Endothelial cell of umbilical vein (primary cell): Measurements from ENCODE around the gene IGSF11. TPM values are rescaled to one million over a fixed set of nuclear protein-coding genes. Genes with fewer than 3 reads are reported as not detected.

Experiments used
- BruUV-seq: library from RNA; stranded (reverse); fragments of 400-500 nt; replicated peaks from 2 replicates; lab custom pipeline; 2021; lab: Mats Ljungman, UMichigan
- CTCF ChIA-PET: fragments of 300-600, 350-600 bp; sonication (Branson Sonifier 250); formaldehyde crosslinking; loops from one replicate; lab custom pipeline; 2021; ENCODE audit warnings: antibody characterized with exemption, inconsistent platforms; lab: Charles Lee
- POLR2A ChIA-PET: fragments of 300-600, 350-600 bp; sonication (Branson Sonifier 250); formaldehyde crosslinking; loops from one replicate; lab custom pipeline; 2021; ENCODE audit warnings: antibody characterized with exemption, inconsistent platforms; lab: Charles Lee
- DNase-seq: peaks from one replicate; pipeline ENCODE4 v3.0.0-alpha.2; 2011; ENCODE audit warnings: low read depth, low spot score
- FAIRE-seq: peaks from 2 replicates; lab custom pipeline; 2011; peaks lifted over from hg19 to GRCh38; lab: Jason Lieb, UNC
- H2AFZ ChIP-seq: 2 replicates; pipeline ENCODE4 v1.6.0; 2012; ENCODE audit warnings: low read depth, low read length, control low read depth, inconsistent platforms
- H3K27ac ChIP-seq: 2 replicates; pipeline ENCODE4 v1.5.1; 2011; ENCODE audit warnings: low read depth, mild to moderate bottlenecking, control low read depth, low read length, moderate library complexity; ENCODE audit not compliant: insufficient read depth
- H3K27me3 ChIP-seq, 2 experiments: 2 replicates each; pipeline versions ENCODE4 v1.6.0 to v1.6.1; 2011; ENCODE audit warnings: low read length in 2 of 2, mixed read lengths in 1 of 2; ENCODE audit not compliant: control insufficient read depth in 2 of 2, insufficient read depth in 2 of 2
- H3K36me3 ChIP-seq, 2 experiments: 2 replicates in 1 of 2; 3 replicates in 1 of 2; pipeline ENCODE4 v1.5.1; 2011; ENCODE audit warnings: low read length in 2 of 2, mild to moderate bottlenecking in 1 of 2, moderate library complexity in 1 of 2; ENCODE audit not compliant: control insufficient read depth in 2 of 2, insufficient read depth in 2 of 2; ENCODE audit errors: extremely low read depth in 1 of 2
- H3K4me1 ChIP-seq: 3 replicates; pipeline ENCODE4 v1.5.1; 2011; ENCODE audit warnings: mild to moderate bottlenecking, low read length; ENCODE audit not compliant: control insufficient read depth, insufficient read depth; ENCODE audit errors: extremely low read depth
- H3K4me2 ChIP-seq: 2 replicates; pipeline ENCODE4 v1.6.1; 2011; ENCODE audit warnings: low read length, control low read depth, mixed read lengths; ENCODE audit not compliant: insufficient read depth
- H3K4me3 ChIP-seq, 3 experiments: fragments of 200-600 bp in 1 of 3; sonication (generic), shearing (Covaris generic) in 1 of 3; replicated peaks in 1 of 3; 2 replicates each; pipeline ENCODE4 v1.5.1; 2011 to 2016; ENCODE audit warnings: control low read depth in 3 of 3, low read length in 3 of 3, mild to moderate bottlenecking in 2 of 3, inconsistent platforms in 1 of 3, low read depth in 1 of 3, moderate library complexity in 1 of 3; ENCODE audit not compliant: insufficient read depth in 1 of 3
- H3K79me2 ChIP-seq: 2 replicates; pipeline ENCODE4 v1.6.0; 2012; ENCODE audit warnings: low read length, inconsistent platforms; ENCODE audit not compliant: control insufficient read depth, insufficient read depth
- H3K9ac ChIP-seq: replicated peaks from 2 replicates; pipeline ENCODE3; 2011; ENCODE audit warnings: low read length, control low read depth; ENCODE audit not compliant: insufficient read depth; ENCODE audit errors: extremely low read depth
- H3K9me1 ChIP-seq: replicated peaks from 3 replicates; pipeline ENCODE4 v1.6.0; 2011; ENCODE audit warnings: mild to moderate bottlenecking, low read length; ENCODE audit not compliant: control insufficient read depth, insufficient read depth; ENCODE audit errors: extremely low read depth
- H3K9me3 ChIP-seq: replicated peaks from 2 replicates; pipeline ENCODE4 v1.5.1; 2012; ENCODE audit warnings: low read length, inconsistent platforms; ENCODE audit not compliant: control insufficient read depth, insufficient read depth
- H4K20me1 ChIP-seq: replicated peaks from 2 replicates; pipeline ENCODE3; 2011; ENCODE audit warnings: mild to moderate bottlenecking, low read length; ENCODE audit not compliant: control insufficient read depth, insufficient read depth; ENCODE audit errors: extremely low read depth
- EZH2 ChIP-seq: IDR thresholded peaks from 2 replicates; pipeline ENCODE4 v1.6.1; 2012; ENCODE audit warnings: borderline replicate concordance, low read depth, mild to moderate bottlenecking, moderate library complexity, low read length, inconsistent platforms; ENCODE audit not compliant: severe bottlenecking
- FOS ChIP-seq: IDR thresholded peaks from 2 replicates; pipeline ENCODE4 v1.6.1; 2011; ENCODE audit warnings: mild to moderate bottlenecking, low read length, moderate library complexity, borderline replicate concordance; ENCODE audit not compliant: insufficient read depth
- GATA2 ChIP-seq: IDR thresholded peaks from 2 replicates; pipeline ENCODE4 v1.7.0; 2011; ENCODE audit warnings: low read depth, mild to moderate bottlenecking, moderate library complexity, mixed read lengths, low read length; ENCODE audit not compliant: insufficient read length, insufficient read depth
- JUN ChIP-seq: IDR thresholded peaks from 2 replicates; pipeline ENCODE4 v1.6.1; 2011; ENCODE audit warnings: borderline replicate concordance, low read depth; ENCODE audit not compliant: insufficient read length, insufficient read depth
- MYC ChIP-seq: IDR thresholded peaks from one replicate; pipeline ENCODE4 v1.6.1; 2011; ENCODE audit warnings: mild to moderate bottlenecking, low read depth, low read length
- POLR2A ChIP-seq: IDR thresholded peaks from 2 replicates; pipeline ENCODE4 v1.6.1; 2012; ENCODE audit warnings: low read depth, mild to moderate bottlenecking, control low read depth, low read length
- POLR2AphosphoS5 ChIP-seq: IDR thresholded peaks from 2 replicates; pipeline ENCODE4 v1.6.1; 2012; ENCODE audit warnings: low read depth, mild to moderate bottlenecking, control low read depth, low read length, moderate library complexity; ENCODE audit not compliant: insufficient read depth
- dilution Hi-C: fragments of 300-500 bp; cut with MboI; formaldehyde crosslinking; loops from one replicate; pipeline ENCODE4 v1.15.0; 2019; ENCODE audit warnings: low sequenced_read_pairs; ENCODE audit not compliant: extremely low pct_ligation_motif_present
- intact Hi-C: fragments of 100-400 bp; cut with micrococcal nuclease; formaldehyde crosslinking; loops from one replicate; pipeline ENCODE4 v1.10.0; 2022
- polyA plus RNA-seq, 4 experiments: library from polyadenylated mRNA; depleted of rRNA in 3 of 4; stranded (reverse) in 3 of 4; unstranded in 1 of 4; fragments of >200 nt; gene quantifications; 2 replicates each; pipeline versions ENCODE4 v1.2.1 to v1.2.3, GENCODE V29; 2011 to 2012; ENCODE audit warnings: missing spikeins in 1 of 4
- total RNA-seq: library from RNA; stranded (reverse); gene quantifications from 2 replicates; pipeline ENCODE4 v1.2.3, GENCODE V29; 2021
- TF ChIP-seq, protein P1 (sequence below): IDR thresholded peaks from 2 replicates; pipeline ENCODE4 v1.6.1; 2011; ENCODE audit not compliant: insufficient read depth, insufficient read length
- TF ChIP-seq, protein P2 (sequence below), 2 donors: IDR thresholded peaks; 1 replicate in 1 of 2; 2 replicates in 1 of 2; pipeline ENCODE4 v1.5.1; 2011; ENCODE audit warnings: low read length in 2 of 2, mild to moderate bottlenecking in 2 of 2, moderate library complexity in 2 of 2, control low read depth in 1 of 2, inconsistent platforms in 1 of 2, low read depth in 1 of 2; ENCODE audit not compliant: insufficient read depth in 1 of 2; ENCODE audit errors: extremely low read depth in 1 of 2

Gene IGSF11
- total and polyA plus RNA-seq, 2 donors (not counting 3 experiments of a cell fraction or from before 2014, with no cell fraction given): not detected

DNA sequence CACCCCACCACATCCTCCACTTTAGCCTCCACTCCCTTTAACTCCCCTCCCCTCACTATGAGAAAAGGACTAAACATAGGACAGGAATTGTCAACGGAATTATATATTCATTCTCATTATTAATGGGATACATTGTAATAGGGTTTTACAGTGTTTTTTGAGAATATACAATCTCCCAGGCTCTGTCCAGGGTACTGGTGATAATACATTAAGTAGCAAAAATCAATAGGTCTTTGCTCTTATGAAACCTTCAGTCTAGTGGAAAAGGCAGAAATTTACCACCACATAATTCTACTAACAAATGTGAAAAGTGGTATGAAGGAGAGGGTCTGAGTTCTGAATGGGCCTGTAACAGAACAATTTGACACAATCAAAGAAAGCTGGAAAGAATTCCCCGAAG lies 28.2 kb upstream of the IGSF11 start:
- FAIRE-seq: no peak

More for the DNA sequence above, 28.2 kb upstream of the IGSF11 start:
- intact Hi-C loops: no loop called here
- Histone ChIP-seq H3K4me1 (no peaks in the 10 kb centered on the region), H3K27ac (no peak overlapping the region), H3K4me3 (no peak overlapping the region), H3K79me2 (no peaks in the 10 kb centered on the region), H2AFZ (no peak overlapping the region), H3K9ac (no peak overlapping the region), H3K4me2 (no peak overlapping the region), H3K27me3 (no peaks in the 10 kb centered on the region), H3K9me3 (no peaks in the 10 kb centered on the region), H4K20me1 (no peaks in the 10 kb centered on the region), H3K9me1 (no peaks in the 10 kb centered on the region), H3K36me3 (no peaks in the 10 kb centered on the region)
- TF ChIP-seq, protein P1, sequence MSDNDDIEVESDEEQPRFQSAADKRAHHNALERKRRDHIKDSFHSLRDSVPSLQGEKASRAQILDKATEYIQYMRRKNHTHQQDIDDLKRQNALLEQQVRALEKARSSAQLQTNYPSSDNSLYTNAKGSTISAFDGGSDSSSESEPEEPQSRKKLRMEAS: no peak
- TF ChIP-seq FOS (no peak), MYC (no peak), JUN (no peak), POLR2AphosphoS5 (no peak), EZH2 (no peak), GATA2 (no peak), POLR2A (no peak)
- TF ChIP-seq, protein P2, sequence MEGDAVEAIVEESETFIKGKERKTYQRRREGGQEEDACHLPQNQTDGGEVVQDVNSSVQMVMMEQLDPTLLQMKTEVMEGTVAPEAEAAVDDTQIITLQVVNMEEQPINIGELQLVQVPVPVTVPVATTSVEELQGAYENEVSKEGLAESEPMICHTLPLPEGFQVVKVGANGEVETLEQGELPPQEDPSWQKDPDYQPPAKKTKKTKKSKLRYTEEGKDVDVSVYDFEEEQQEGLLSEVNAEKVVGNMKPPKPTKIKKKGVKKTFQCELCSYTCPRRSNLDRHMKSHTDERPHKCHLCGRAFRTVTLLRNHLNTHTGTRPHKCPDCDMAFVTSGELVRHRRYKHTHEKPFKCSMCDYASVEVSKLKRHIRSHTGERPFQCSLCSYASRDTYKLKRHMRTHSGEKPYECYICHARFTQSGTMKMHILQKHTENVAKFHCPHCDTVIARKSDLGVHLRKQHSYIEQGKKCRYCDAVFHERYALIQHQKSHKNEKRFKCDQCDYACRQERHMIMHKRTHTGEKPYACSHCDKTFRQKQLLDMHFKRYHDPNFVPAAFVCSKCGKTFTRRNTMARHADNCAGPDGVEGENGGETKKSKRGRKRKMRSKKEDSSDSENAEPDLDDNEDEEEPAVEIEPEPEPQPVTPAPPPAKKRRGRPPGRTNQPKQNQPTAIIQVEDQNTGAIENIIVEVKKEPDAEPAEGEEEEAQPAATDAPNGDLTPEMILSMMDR (IDR thresholded peaks at IDR 0.05; ENCODE audit: extremely low read depth in 1 of 2, insufficient read depth in 1 of 2, low read depth in 1 of 2, low read length in 2 of 2): no peak
- no TSS peak for BruUV-seq
- dilution Hi-C loops: no loop called here
- DNase-seq: no peak
- ChIA-PET POLR2A (no interaction called here), CTCF (no interaction called here)
